ENCODE results near the gene NT5DC1. TPM values are rescaled to one million over a fixed set of nuclear protein-coding genes. Genes with fewer than 3 reads are reported as not detected.

The NT5DC1 gene
- total and polyA plus RNA-seq, 3 donors from 2014 or later: 10.7 to 28.2 (median 22.8) TPM

DNA sequence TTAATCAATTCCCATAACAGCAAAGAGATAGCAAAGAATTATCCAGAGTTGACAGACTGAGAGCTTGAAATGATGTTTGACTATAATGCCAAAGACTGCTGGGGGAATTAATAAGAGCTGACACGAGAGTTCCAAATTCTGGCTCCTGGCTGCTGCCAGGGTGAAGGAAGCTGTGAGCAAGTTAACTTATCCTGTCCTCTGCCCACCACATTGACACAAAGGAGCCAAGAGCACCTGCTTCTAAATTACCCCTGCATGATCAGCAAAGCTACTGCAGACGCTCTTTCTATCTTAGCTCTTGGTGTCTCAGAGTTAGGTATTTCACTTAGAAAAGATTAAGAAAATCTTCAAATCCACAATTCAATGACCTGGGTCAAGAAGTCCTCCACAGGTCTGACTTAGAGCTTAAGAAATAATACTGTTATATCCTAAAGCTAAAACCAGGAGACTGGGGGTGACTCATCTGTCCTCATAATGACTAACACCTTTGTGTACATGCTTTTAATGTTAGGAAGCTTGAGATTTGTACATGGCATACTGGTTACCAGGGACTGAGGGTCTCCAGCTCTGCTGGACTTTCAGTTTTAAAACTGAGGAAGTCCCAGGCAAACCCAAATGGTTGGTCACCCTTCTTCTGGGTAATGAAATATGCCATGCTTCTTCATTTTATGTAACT lies 26.8 kb upstream of the NT5DC1 start:
- 77 to 81% methylated on average over 2 of the region's 2 CpGs for WGBS, 2 donors
- Histone ChIP-seq H3K9me3 (no peaks in the 10 kb centered on the region), H3K4me1 (no peaks in the 10 kb centered on the region), H3K4me3 (no peak overlapping the region), H3K27me3 (no peaks in the 10 kb centered on the region), H3K36me3 (ENCODE audit: low read depth, missing control alignments) (no peaks in the 10 kb centered on the region), H3K27ac (no peak overlapping the region)
- no peak for DNase-seq
- no peak for TF ChIP-seq CTCF (IDR thresholded peaks at IDR 0.05)
- TF ChIP-seq POLR2A (IDR thresholded peaks at IDR 0.05): no peak
- intact Hi-C loops (cut with DNase I; ENCODE audit: low total_unique reads): no loop called here

- H3K36me3 ChIP-seq (ENCODE audit: low read depth, missing control alignments): no peaks in the 10 kb centered on the region
- H3K27me3 ChIP-seq: no peaks in the 10 kb centered on the region
- no peak overlapping the region for H3K27ac ChIP-seq
- no peaks in the 10 kb centered on the region for H3K9me3 ChIP-seq
- no peak for TF ChIP-seq CTCF (IDR thresholded peaks at IDR 0.05)
- TF ChIP-seq POLR2A (IDR thresholded peaks at IDR 0.05): no peak
- no peak for DNase-seq
- WGBS, 2 donors: 86 to 97% methylated on average over 2 of the region's 2 CpGs
- no peaks in the 10 kb centered on the region for H3K4me1 ChIP-seq
- intact Hi-C loops (cut with DNase I; ENCODE audit: low total_unique reads): no loop called here
- no peak overlapping the region for H3K4me3 ChIP-seq
These were observed 25.8 kb upstream of the NT5DC1 start for GRCh38 chr6:116074732-116075390.

DNA sequence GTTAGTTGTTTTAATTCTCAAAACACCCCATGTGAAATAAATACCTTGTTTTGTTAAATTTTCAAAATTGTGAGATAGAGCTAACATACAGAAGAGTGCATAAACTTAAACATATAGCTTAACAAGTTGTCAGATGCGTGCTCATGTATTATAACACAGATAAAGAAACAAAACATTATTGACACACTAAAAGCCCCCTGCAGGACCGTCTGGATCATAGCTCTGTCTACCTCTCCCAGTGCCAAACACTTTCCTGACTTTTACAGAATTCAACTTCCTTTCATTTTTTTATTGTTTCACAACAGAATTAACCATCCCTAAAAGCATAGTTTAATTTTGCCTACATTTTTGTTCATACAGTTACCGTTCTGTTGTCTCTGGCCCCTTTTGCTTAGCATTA lies 22.1 kb upstream of the NT5DC1 start:
- H3K27me3 ChIP-seq: no peaks in the 10 kb centered on the region
- no peak overlapping the region for H3K4me3 ChIP-seq
- TF ChIP-seq POLR2A (IDR thresholded peaks at IDR 0.05) (no peak), CTCF (IDR thresholded peaks at IDR 0.05) (no peak)
- H3K27ac ChIP-seq: no peak overlapping the region
- intact Hi-C loops (cut with DNase I; ENCODE audit: low total_unique reads): no loop called here
- no peaks in the 10 kb centered on the region for H3K9me3 ChIP-seq
- 42 to 78% methylated on average over 3 of the region's 3 CpGs for WGBS, 2 donors
- H3K4me1 ChIP-seq: no peaks in the 10 kb centered on the region
- no peak for DNase-seq
- no peaks in the 10 kb centered on the region for H3K36me3 ChIP-seq (ENCODE audit: low read depth, missing control alignments)

- Histone ChIP-seq H3K27me3 (no peaks in the 10 kb centered on the region), H3K9me3 (no peaks in the 10 kb centered on the region), H3K4me3 (no peak overlapping the region), H3K27ac (no peak overlapping the region), H3K36me3 (ENCODE audit: low read depth, missing control alignments) (no peaks in the 10 kb centered on the region), H3K4me1 (no peaks in the 10 kb centered on the region)
- intact Hi-C loops (cut with DNase I; ENCODE audit: low total_unique reads): no loop called here
- 88 to 98% methylated on average over 3 of the region's 3 CpGs for WGBS, 2 donors
- TF ChIP-seq CTCF (IDR thresholded peaks at IDR 0.05) (no peak), POLR2A (IDR thresholded peaks at IDR 0.05) (no peak)
- no peak for DNase-seq
These were observed 21.7 kb upstream of the NT5DC1 start for GRCh38 chr6:116078945-116079344.

DNA sequence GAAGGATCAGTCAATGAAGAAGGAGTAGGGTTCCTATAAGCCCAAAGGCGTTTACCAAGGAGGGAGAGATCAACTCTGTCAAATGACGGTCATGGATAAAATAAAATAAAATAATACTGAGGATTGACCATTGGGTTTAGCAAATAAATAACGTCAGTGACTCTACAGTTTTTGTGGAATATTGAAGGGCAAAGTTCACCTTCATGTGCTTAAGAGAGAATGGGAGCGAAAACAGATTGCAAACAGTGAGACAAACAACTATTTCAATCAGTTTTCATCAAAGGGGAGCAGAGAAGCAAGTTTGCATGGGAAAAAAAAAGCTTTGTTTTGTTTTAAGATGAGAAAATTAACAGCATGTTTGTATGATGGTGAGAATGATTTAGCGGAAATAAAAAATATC lies 17.6 kb upstream of the NT5DC1 start:
- H3K36me3 ChIP-seq (ENCODE audit: low read depth, missing control alignments): no peaks in the 10 kb centered on the region
- no peak overlapping the region for H3K27ac ChIP-seq
- TF ChIP-seq CTCF (IDR thresholded peaks at IDR 0.05): no peak
- no peak for TF ChIP-seq POLR2A (IDR thresholded peaks at IDR 0.05)
- intact Hi-C loops (cut with DNase I; ENCODE audit: low total_unique reads): no loop called here
- DNase-seq: no peak
- no peak overlapping the region for H3K4me3 ChIP-seq
- H3K9me3 ChIP-seq: no peaks in the 10 kb centered on the region
- WGBS, 2 donors: 85 to 93% methylated on average over 5 of the region's 5 CpGs
- H3K27me3 ChIP-seq: no peaks in the 10 kb centered on the region
- H3K4me1 ChIP-seq: no peaks in the 10 kb centered on the region
